ENCODE results near the gene NLE1.
"Not testable (repeated sequence)": the region's sequence is repeated elsewhere in the genome, so short reads cannot be mapped to it uniquely, and the experiment has no call there.

NLE1 gene

DNA sequence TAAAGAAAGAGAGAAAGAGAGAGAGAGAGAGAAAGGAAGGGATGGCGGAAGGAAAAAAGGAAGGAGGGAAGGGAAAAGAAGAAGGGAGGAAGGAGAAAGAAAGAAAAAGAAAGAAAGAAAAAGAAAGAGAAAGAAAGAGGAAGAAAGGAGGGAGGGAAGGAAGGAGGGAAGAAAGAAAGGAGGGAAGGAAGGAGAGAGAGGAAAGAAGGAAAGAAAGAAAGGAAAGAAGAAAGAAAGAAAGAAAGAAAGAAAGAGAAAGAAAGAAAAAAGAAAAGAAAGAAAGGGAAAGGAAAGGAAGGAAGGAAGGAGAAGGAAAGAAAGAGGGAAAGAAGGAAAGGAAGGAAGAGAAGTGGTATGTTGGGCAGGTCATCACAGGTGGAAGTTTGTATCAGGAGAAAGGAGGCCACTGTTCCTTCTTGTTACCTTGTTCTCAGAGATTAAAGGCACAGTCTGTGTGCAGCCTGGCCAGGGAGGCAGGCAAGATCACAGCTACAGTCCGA is 32.8 kb upstream of the NLE1 start:
- Histone ChIP-seq H3K36me3 (ENCODE audit: insufficient read depth, low read length) (no peaks in the 10 kb centered on the region), H3K4me1 (ENCODE audit: insufficient read depth, low read length) (no peaks in the 10 kb centered on the region), H3K27ac (ENCODE audit: low read depth, low read length) (no peak overlapping the region), H3K4me3 (ENCODE audit: low read depth in 1 of 2, low read length in 2 of 2) (no peak overlapping the region), H3K9ac (ENCODE audit: low read length) (no peak overlapping the region), H3K9me3 (ENCODE audit: low read length) (no peaks in the 10 kb centered on the region), H3K27me3 (ENCODE audit: control insufficient read depth in 1 of 2, insufficient read depth in 2 of 2, low read length in 2 of 2) (no peaks in the 10 kb centered on the region)

DNA sequence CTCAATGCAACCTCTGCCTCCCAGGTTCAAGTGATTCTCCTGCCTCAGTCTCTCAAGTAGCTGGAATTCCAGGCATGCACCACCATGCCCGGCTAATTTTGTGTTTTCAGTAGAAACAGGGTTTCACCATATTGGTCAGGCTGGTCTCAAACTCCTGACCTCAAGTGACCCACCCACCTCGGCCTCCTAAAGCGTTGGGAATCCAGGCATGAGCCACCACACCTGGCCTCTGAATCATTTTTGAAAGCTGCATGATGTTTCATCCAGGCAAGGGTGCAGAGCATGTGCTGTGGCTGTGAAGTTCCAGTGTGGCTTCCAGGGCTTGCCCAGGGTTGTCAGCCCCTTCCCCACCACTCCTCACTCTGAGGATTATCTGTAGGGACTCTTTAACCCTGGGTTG is 30.2 kb upstream of the NLE1 start:
- H3K27ac ChIP-seq (ENCODE audit: low read depth, low read length); H3K9ac ChIP-seq (ENCODE audit: low read length); H3K4me1 ChIP-seq (ENCODE audit: insufficient read depth, low read length); H3K4me3 ChIP-seq (ENCODE audit: low read depth in 1 of 2, low read length in 2 of 2); H3K36me3 ChIP-seq (ENCODE audit: insufficient read depth, low read length); H3K27me3 ChIP-seq (ENCODE audit: control insufficient read depth in 1 of 2, insufficient read depth in 2 of 2, low read length in 2 of 2); H3K9me3 ChIP-seq (ENCODE audit: low read length): not testable (repeated sequence)

- no peak overlapping the region for H3K9ac ChIP-seq (ENCODE audit: low read length)
- no peaks in the 10 kb centered on the region for H3K36me3 ChIP-seq (ENCODE audit: insufficient read depth, low read length)
- no peaks in the 10 kb centered on the region for H3K27me3 ChIP-seq (ENCODE audit: control insufficient read depth in 1 of 2, insufficient read depth in 2 of 2, low read length in 2 of 2)
- H3K4me1 ChIP-seq (ENCODE audit: insufficient read depth, low read length), result no peaks in the 10 kb centered on the region
- no peaks in the 10 kb centered on the region for H3K9me3 ChIP-seq (ENCODE audit: low read length)
- H3K4me3 ChIP-seq (ENCODE audit: low read depth in 1 of 2, low read length in 2 of 2), result no peak overlapping the region
- H3K27ac ChIP-seq (ENCODE audit: low read depth, low read length), result no peak overlapping the region
These were observed 29.7 kb upstream of the NLE1 start for GRCh38 chr17:35171834-35172233.

DNA sequence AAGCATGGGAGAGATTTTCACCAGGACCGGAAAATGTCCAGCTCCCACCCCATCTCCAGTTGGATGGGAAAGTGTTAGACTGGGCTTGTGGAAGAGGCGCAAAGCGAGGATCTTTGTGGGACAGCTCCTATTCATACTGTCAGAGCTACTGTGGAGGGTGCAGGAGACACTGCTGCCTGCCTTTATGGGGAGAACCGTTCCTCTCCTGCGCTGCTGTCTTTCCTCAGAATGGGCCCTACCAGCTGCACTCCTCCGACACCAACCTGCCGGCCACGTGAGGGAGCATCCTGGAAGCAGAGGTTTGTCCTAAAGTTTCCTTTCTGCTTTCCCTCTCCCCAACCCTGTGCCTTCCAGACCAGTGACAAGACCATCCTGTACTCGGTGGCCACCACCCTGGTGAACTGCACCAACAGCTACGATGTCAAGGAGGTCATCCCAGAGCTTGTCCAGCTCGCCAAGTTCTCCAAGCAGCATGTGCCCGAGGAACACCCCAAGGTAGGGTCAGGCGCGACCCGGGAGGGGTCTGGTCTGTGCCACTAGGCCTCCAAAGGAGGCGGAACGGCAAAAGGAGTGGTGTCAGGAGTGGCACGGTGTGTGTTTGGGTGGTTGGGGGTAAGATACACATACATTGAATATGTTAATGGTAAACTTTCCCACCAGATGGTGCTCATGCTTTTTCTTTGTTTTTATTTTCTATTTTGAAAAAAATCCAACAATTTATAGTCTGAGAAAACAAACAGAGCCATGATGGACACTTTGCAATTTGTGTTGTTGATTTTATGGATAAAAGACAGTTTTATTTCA is 29.1 kb upstream of the NLE1 start:
- no peak overlapping the region for H3K27ac ChIP-seq (ENCODE audit: low read depth, low read length)
- no peak overlapping the region for H3K4me3 ChIP-seq (ENCODE audit: low read depth in 1 of 2, low read length in 2 of 2)
- no peaks in the 10 kb centered on the region for H3K36me3 ChIP-seq (ENCODE audit: insufficient read depth, low read length)
- no peak overlapping the region for H3K9ac ChIP-seq (ENCODE audit: low read length)
- H3K4me1 ChIP-seq (ENCODE audit: insufficient read depth, low read length), result no peaks in the 10 kb centered on the region
- H3K9me3 ChIP-seq (ENCODE audit: low read length), result no peaks in the 10 kb centered on the region
- H3K27me3 ChIP-seq (ENCODE audit: control insufficient read depth in 1 of 2, insufficient read depth in 2 of 2, low read length in 2 of 2), result no peaks in the 10 kb centered on the region

- Histone ChIP-seq H3K4me1 (ENCODE audit: insufficient read depth, low read length) (no peaks in the 10 kb centered on the region), H3K4me3 (ENCODE audit: low read depth in 1 of 2, low read length in 2 of 2) (no peak overlapping the region), H3K36me3 (ENCODE audit: insufficient read depth, low read length) (no peaks in the 10 kb centered on the region), H3K27me3 (ENCODE audit: control insufficient read depth in 1 of 2, insufficient read depth in 2 of 2, low read length in 2 of 2) (no peaks in the 10 kb centered on the region), H3K9ac (ENCODE audit: low read length) (no peak overlapping the region), H3K9me3 (ENCODE audit: low read length) (no peaks in the 10 kb centered on the region), H3K27ac (ENCODE audit: low read depth, low read length) (no peak overlapping the region)
These were observed 27.8 kb upstream of the NLE1 start for GRCh38 chr17:35169835-35170363.

DNA sequence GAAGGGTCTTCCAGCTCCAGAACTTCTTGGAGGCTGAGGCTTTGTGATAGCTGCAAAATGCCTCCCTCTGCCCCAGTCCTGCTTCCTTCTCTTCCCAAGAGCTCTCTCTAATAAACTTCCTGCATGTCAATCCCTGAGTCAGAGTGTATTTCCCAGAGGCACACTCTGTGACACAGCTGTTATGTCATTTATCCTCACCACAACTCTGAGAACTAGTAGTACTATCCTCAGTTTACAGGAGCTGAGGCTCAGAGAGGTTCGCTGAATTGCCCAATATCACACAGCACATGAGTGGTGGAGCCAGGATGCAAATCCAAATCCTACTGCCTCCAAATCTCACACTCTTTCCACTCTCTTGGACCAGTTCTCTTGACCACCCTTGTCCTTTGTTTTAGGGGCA is 25.6 kb upstream of the NLE1 start:
- Histone ChIP-seq H3K9me3 (ENCODE audit: low read length) (no peaks in the 10 kb centered on the region), H3K4me3 (ENCODE audit: low read depth in 1 of 2, low read length in 2 of 2) (no peak overlapping the region), H3K36me3 (ENCODE audit: insufficient read depth, low read length) (no peaks in the 10 kb centered on the region), H3K27ac (ENCODE audit: low read depth, low read length) (no peak overlapping the region), H3K27me3 (ENCODE audit: control insufficient read depth in 1 of 2, insufficient read depth in 2 of 2, low read length in 2 of 2) (no peaks in the 10 kb centered on the region), H3K9ac (ENCODE audit: low read length) (no peak overlapping the region), H3K4me1 (ENCODE audit: insufficient read depth, low read length) (no peaks in the 10 kb centered on the region)

DNA sequence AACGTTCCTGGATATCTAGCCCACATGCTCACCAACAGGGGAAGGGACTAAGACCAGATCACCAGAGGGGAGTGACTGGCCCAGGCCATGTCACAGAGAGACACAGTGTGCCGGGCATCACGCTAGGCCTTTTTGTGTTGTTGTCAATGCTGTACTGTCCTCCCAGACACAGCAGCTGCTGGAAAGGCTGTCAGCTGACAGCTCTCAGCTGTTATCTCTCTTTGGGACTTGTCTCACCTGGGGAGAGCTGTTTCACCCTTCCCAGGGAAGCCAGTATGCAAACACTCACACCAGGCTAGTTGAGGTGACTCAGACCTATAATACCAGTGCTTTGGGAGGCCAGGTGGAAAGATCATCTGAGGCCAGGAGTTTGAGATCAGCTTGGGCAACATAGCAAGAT is 24.9 kb upstream of the NLE1 start:
- Histone ChIP-seq H3K27me3 (ENCODE audit: control insufficient read depth in 1 of 2, insufficient read depth in 2 of 2, low read length in 2 of 2) (no peaks in the 10 kb centered on the region), H3K4me3 (ENCODE audit: low read depth in 1 of 2, low read length in 2 of 2) (no peak overlapping the region), H3K9me3 (ENCODE audit: low read length) (no peaks in the 10 kb centered on the region), H3K27ac (ENCODE audit: low read depth, low read length) (no peak overlapping the region), H3K9ac (ENCODE audit: low read length) (no peak overlapping the region), H3K4me1 (ENCODE audit: insufficient read depth, low read length) (no peaks in the 10 kb centered on the region), H3K36me3 (ENCODE audit: insufficient read depth, low read length) (no peaks in the 10 kb centered on the region)

DNA sequence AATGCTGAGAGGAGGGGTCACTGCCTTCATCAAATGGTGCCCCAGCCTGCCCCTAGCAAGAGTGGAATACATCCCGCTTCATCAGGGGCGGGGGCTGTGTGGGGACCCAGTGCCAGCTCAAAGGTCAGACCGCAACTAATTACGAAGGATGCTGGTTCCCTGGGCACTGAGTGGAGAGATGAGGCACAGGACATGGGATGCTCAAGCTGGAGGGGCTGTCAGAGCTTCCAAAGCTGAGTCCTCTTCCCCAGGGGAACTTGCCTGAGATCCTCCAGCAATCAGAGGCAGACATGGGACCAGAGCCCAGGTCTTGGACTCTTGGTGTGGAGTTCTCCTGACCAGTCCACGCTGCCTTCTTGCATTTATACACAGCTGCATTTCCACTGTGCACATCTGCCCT is 24.4 kb upstream of the NLE1 start:
- no peaks in the 10 kb centered on the region for H3K4me1 ChIP-seq (ENCODE audit: insufficient read depth, low read length)
- no peaks in the 10 kb centered on the region for H3K36me3 ChIP-seq (ENCODE audit: insufficient read depth, low read length)
- H3K9me3 ChIP-seq (ENCODE audit: low read length), result no peaks in the 10 kb centered on the region
- H3K27me3 ChIP-seq (ENCODE audit: control insufficient read depth in 1 of 2, insufficient read depth in 2 of 2, low read length in 2 of 2), result no peaks in the 10 kb centered on the region
- H3K27ac ChIP-seq (ENCODE audit: low read depth, low read length), result no peak overlapping the region
- no peak overlapping the region for H3K4me3 ChIP-seq (ENCODE audit: low read depth in 1 of 2, low read length in 2 of 2)
- no peak overlapping the region for H3K9ac ChIP-seq (ENCODE audit: low read length)

DNA sequence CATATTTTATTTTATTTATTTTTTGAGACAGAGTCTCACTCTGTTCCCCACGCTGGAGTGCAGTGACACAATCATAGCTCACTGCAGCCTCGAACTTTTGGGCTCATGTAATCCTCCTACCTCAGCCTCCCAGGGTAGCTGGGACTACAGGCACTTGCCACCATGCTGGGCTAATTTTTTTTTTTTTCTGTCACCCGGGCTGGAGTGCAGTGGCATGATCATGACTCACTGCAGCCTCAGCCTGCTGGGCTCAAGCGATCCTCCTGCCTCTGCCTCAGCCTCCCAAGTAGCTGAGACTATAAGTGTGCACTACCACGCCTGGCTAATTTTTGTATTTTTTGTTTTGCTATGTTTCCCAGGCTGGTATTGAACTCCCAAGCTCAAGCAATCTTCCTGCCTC is 22.6 kb upstream of the NLE1 start:
- no peak overlapping the region for H3K4me3 ChIP-seq (ENCODE audit: low read depth in 1 of 2, low read length in 2 of 2)
- H3K4me1 ChIP-seq (ENCODE audit: insufficient read depth, low read length), result no peaks in the 10 kb centered on the region
- no peaks in the 10 kb centered on the region for H3K27me3 ChIP-seq (ENCODE audit: control insufficient read depth in 1 of 2, insufficient read depth in 2 of 2, low read length in 2 of 2)
- H3K9me3 ChIP-seq (ENCODE audit: low read length), result no peaks in the 10 kb centered on the region
- H3K9ac ChIP-seq (ENCODE audit: low read length), result no peak overlapping the region
- H3K27ac ChIP-seq (ENCODE audit: low read depth, low read length), result no peak overlapping the region
- no peaks in the 10 kb centered on the region for H3K36me3 ChIP-seq (ENCODE audit: insufficient read depth, low read length)

DNA sequence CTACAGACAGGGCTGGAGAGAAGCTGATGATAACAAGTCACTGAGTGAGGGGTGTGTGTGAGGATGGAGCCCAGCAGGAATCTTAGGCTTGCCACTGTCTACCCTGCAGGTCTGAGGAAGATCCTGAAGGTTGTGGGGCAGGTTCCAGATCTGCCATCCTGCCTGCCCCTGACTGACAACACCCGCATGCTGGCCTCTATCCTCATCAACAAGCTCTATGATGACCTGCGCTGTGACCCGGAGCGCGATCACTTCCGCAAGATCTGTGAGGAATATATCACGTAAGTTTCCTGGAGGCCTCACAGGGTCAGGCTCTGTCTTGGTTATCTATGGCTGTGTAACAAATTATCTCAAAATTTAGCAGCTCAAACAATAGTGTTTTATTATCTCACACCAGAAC is 21.8 kb upstream of the NLE1 start:
- Histone ChIP-seq H3K4me3 (ENCODE audit: low read depth in 1 of 2, low read length in 2 of 2) (no peak overlapping the region), H3K36me3 (ENCODE audit: insufficient read depth, low read length) (no peaks in the 10 kb centered on the region), H3K9ac (ENCODE audit: low read length) (no peak overlapping the region), H3K27me3 (ENCODE audit: control insufficient read depth in 1 of 2, insufficient read depth in 2 of 2, low read length in 2 of 2) (no peaks in the 10 kb centered on the region), H3K9me3 (ENCODE audit: low read length) (no peaks in the 10 kb centered on the region), H3K27ac (ENCODE audit: low read depth, low read length) (no peak overlapping the region), H3K4me1 (ENCODE audit: insufficient read depth, low read length) (no peaks in the 10 kb centered on the region)

DNA sequence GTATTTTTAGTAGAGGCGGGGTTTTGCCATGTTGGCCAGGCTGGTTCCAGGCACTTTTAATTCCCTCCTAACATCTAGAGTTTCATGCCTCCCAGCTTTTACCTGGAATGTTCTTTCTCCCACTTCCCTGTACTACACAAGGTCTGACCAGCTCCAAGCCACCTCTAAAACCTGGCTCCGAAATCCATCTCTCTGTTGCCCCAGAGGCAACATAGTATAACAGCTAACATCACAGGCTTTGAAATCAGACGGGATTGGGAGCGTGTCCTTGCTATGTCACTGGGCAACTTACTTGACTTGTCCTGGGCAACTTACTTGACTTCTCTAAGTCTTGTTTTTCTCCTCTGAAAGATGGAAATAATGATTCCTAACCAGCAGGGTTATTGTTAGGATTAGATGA is 20.7 kb upstream of the NLE1 start:
- Histone ChIP-seq H3K4me3 (ENCODE audit: low read depth in 1 of 2, low read length in 2 of 2) (no peak overlapping the region), H3K27me3 (ENCODE audit: control insufficient read depth in 1 of 2, insufficient read depth in 2 of 2, low read length in 2 of 2) (no peaks in the 10 kb centered on the region), H3K9me3 (ENCODE audit: low read length) (no peaks in the 10 kb centered on the region), H3K4me1 (ENCODE audit: insufficient read depth, low read length) (no peaks in the 10 kb centered on the region), H3K9ac (ENCODE audit: low read length) (no peak overlapping the region), H3K27ac (ENCODE audit: low read depth, low read length) (no peak overlapping the region), H3K36me3 (ENCODE audit: insufficient read depth, low read length) (no peaks in the 10 kb centered on the region)

DNA sequence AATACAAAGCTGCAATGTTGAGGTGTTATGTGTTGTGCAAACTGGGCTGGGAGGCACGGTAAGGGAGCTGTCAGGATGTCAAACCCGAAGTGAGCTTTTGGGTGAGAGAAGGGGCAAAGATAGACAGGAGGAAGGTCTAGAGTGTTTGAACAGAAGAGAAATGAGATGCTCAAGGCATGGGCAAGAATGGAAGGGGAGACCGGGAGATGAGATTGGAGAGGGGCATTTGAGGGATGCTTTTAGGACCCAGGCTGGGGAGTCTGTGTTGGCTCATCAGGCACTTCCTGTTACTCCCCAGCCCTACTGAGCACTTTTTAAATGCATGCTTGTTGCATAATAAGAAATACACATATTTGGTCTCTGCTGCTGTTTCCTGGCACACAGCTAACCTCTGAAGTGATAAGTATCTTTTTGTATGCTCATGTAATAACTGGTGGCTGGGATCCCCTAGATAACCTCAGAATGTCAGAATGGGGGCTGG is 19.2 kb upstream of the NLE1 start:
- no peaks in the 10 kb centered on the region for H3K27me3 ChIP-seq (ENCODE audit: control insufficient read depth in 1 of 2, insufficient read depth in 2 of 2, low read length in 2 of 2)
- H3K4me1 ChIP-seq (ENCODE audit: insufficient read depth, low read length), result no peaks in the 10 kb centered on the region
- H3K9me3 ChIP-seq (ENCODE audit: low read length), result no peaks in the 10 kb centered on the region
- H3K36me3 ChIP-seq (ENCODE audit: insufficient read depth, low read length), result no peaks in the 10 kb centered on the region
- H3K9ac ChIP-seq (ENCODE audit: low read length), result no peak overlapping the region
- no peak overlapping the region for H3K4me3 ChIP-seq (ENCODE audit: low read depth in 1 of 2, low read length in 2 of 2)
- H3K27ac ChIP-seq (ENCODE audit: low read depth, low read length), result no peak overlapping the region
